NCI-H1092 treated with DMSO at 0.1 percent for 48 hours (cell line): ENCODE results near the gene OLFM1.

Source experiments
- DNase-seq: peaks from one replicate; lab custom pipeline; 2025; lab: John Stamatoyannopoulos, UW

OLFM1 gene

GRCh38 chr9:135087489-135087792 lies at the start of gene OLFM1:
Gene OLFM1 (plus strand): TSS chr9:135087668. CDS start chr9:135087990, 322 bp downstream.
- DNase-seq = peak; percentile 55

- DNase-seq = no peak
Observed at GRCh38 chr9:135038331-135038730, 49.1 kb upstream of the OLFM1 start.

DNA sequence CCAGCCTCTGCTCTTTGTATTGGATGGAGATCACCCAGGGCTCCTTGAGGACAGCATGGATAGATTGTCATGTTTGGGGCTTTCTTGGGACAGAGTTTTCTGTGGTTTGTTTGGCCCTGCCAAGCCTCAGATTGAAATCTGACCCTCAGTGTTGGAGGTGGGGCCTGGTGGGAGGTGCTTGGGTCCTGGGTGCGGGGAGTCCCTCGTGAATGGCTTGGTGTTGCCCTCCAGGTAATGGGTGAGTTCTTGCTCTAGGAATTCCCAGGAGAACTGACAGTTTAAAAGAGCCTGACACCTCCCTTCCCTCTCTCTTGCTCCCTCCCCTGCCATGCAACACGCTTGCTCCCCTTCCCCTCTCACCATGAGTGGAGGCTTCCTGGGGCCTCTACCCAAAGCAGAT lies 48.6 kb upstream of the OLFM1 start:
- no peak for DNase-seq

GRCh38 chr9:135039266-135039870 lies 48.1 kb upstream of the OLFM1 start:
- no peak for DNase-seq

DNA sequence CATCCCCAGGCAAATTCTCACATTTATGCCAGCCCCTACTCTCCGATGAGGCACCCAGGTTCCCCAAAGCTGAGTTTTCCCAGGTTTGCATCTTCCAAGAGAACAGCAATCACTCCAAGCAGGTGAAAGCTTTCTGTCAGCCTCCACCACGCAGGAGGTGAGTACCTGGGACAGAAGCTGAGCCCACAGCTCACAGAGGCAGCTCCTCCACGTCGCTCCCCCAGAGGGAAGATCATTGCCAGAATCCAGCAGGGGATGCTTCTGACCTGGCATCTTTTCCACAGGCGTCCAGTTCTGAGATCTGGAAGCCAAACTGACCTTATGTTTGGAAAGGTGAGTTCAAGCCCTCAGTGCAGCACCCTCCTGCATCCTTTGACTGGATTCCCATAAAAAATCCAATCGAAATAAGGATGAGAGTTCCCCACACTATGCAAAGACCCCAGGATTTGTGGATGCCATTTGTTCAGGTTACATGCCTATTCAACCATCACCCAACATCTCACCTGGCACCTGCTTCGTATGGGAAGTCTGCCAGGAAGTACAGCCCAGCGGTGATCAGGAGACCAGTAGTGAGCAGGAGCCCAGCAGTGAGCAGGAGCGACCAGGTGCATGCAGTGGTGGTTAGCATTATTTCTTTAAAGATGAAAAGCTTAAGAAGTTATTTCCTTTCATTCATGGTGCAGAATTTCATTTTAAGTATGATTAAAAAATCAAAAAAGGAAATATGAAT lies 47.4 kb upstream of the OLFM1 start:
- no peak for DNase-seq

DNA sequence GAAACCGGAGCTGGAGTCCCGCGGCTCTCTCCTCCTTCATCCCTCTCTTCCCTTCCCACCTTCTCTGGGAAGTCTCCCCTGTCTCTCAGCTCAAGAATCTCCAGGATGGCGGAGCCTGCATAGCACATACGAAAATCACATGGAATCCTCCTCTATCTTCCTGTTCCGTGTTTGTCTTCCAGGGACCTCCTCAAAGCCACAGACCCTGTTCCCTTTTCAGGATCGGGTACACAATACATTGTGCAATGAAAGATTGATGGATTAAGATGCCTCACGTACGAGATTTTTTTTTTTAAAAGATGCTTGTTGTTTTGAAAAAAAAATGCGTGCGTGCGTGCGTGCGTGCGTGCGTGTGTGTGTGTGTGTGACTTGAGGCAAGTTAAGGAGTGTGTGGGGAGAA lies 46.6 kb upstream of the OLFM1 start:
- DNase-seq = no peak

DNA sequence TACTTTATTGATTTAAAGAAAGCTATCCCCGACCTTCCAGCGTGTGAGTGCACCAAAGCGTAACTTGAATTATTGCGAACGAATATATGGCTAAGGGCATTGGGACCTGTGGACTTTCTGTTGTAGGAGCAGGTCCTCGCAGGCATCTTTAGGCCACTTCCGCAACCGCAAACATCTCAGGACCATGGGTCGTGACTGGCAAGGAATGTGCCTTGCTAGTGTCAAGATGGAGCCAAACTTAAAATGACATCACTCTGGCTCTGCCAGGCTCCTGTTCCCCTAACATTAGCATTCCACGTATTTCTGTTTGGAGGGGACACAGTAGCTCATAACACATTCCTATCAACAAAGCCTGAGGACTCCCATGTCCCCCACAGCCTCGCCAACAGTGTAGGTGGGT lies 44.1 kb upstream of the OLFM1 start:
- DNase-seq = no peak

DNA sequence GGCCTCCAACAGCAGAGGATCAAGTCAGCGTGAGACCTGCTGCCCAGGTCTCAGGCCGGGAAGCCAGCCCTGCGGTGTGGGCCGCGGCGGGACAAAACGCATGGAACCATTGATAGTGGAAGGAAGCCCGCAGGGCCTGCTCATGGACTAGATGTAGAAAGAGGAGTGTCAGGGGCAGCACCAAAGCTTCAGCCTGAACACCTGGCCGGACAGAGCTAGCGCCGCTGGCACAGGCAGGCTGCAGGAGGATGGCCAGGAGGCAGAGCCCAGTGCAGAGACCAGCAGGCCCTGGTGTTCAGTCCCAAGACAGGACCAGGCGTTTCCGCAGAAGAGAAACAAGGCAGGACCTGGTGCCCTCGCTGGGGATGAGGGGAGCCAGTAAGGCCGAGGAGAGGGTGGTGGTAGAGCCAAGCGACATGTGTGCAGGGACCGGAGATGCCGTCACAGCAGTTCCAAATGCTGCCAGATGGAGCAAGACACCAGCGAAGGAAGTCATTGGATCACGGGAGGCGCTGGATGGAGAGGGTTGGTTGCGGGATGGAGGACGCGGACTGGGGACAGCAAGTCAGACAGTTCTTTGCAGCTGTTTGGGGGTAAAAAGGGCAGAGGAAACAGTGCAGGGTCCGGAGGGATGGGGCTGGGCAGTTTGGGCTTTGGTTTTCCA lies 42.1 kb upstream of the OLFM1 start:
- no peak for DNase-seq

DNA sequence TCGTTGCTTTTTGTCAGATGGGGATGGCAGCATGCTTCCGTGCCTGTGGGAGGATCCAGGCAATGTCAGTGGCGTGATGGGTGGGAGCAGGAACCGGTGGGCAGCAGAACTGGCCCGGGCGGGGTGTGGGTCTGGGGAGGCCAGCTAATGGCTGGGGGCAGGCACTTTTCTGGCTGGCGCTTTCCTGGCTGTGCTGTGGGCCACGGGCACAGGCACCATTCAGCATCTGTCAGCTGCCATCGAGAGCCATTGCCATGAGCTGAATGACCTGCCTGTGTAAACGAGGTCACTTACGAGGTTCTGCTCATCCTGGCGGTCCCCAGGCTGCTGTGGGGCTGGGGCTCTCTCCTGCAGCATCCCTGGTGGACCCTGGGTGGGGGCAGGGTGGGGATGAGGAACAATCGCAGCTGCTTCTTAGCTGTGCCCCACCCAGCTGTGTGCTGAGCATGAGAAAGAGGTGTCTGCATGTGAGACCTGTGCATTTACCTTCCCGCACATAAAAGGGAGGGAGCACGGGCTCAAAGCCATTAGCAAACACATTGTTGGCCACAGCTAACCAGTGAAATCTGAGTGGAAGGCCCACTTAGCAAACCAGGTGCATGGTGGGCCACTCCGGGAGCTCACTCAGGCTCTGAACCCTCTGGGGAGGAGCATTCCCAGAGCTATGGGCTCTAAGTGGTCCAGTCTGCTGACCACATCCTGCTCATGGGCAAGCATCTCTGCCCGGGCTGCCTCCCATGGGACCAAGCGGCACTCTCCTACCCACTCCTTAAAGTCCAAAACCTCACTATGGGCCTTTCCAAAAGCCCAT lies 41.3 kb upstream of the OLFM1 start:
- DNase-seq = peak; percentile 47

- no peak for DNase-seq
Observed at GRCh38 chr9:135046739-135047350, 40.6 kb upstream of the OLFM1 start.

DNA sequence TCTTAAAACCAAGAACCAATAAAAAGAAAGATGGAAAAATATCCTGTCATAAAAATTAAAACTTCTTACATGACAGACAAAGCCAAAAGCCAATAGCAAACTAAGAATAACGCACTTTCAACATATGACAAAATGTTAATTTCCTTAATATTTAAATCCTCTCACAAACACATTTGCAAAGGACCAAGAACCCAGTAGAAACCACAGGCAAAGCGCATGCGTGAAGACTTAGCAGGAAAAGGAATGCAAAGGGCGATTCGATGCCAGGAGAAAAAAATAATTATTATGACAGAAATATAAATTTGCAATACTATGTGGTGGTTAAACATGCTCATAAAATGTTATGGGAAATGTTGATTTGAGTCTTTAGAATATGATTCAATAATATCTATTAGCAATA lies 39.9 kb upstream of the OLFM1 start:
- DNase-seq = no peak

- no peak for DNase-seq
Observed at GRCh38 chr9:135048046-135048757, 39.3 kb upstream of the OLFM1 start.

- DNase-seq = no peak
Observed at GRCh38 chr9:135048758-135049444, 38.6 kb upstream of the OLFM1 start.

DNA sequence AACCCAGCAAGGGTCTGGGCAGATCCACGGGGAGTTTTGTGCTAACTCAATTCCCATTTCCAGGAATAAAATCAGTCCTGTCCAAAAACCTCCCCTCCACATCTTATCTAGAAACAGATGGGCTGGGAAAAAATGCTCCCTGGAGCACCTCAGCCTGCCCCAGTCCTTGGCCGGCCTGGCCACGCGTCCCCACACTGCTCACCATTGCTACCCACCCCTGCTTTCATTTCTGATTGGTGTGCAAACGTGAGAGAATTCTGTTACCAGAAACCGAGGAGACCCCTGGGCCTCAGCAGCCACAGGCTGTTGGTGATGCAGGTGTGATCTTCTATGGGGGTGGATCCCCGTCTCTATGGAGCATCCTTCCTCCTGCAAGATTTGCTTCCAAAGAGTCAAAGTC lies 38.0 kb upstream of the OLFM1 start:
- no peak for DNase-seq

DNA sequence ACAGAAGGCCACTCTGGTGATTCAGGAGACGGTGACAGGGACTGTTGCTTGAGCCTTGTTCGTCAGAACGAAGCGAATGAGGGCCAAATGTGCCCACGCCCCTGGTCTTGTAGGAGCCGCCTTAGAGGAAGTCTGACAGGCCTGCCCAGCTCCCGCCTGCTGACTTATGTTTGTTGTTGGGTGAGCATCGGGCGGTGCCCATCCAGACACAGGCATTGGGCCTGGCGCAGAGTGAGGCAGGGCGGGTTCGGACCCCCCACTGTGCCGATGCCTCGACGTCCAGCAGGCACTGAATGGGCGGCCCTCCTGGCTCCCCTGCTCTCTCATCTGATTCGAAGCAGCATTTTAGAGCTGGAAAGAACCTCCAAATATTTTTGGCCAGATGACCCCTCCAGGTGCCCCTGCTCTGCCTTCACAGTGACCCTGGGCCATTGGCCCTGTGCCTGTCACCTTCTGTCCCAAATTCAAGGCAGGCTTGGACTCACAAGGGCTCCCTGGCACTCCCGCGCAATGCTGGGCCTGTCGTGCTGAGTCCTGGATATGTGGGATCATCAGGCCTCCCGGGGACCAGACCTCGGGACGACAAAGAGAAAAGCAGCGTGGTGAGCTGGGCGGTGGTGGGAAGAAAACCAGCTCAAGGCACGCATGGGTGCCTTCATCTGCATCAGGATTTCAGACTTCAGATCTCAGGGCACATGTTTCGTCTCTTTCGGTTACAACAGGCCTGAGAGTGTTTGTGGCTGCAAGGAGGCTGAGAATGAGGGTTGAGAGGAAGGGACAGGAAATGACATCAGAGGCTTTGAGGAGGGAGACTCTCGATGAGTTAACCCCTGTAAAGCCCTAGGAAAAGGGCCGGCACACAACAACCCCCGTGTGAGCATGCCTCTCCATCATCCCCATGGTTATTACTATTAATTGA lies 37.1 kb upstream of the OLFM1 start:
- no peak for DNase-seq

GRCh38 chr9:135051316-135052038 lies 36.0 kb upstream of the OLFM1 start:
- no peak for DNase-seq

GRCh38 chr9:135053133-135053532 lies 34.3 kb upstream of the OLFM1 start:
- DNase-seq = no peak

GRCh38 chr9:135055181-135055580 lies 32.3 kb upstream of the OLFM1 start:
- no peak for DNase-seq

- no peak for DNase-seq
Observed at GRCh38 chr9:135056541-135056940, 30.9 kb upstream of the OLFM1 start.
